CD4-positive, alpha-beta T cell treated with Interleukin-4 for 4 hours (primary cell): Measurements from ENCODE around the gene CKM.
"Not testable (repeated sequence)": the region's sequence is repeated elsewhere in the genome, so short reads cannot be mapped to it uniquely, and the experiment has no call there.

ENCODE experiments used
- DNase-seq: peaks from one replicate; pipeline ENCODE4 v3.0.0-alpha.2; 2020

CKM gene

DNA sequence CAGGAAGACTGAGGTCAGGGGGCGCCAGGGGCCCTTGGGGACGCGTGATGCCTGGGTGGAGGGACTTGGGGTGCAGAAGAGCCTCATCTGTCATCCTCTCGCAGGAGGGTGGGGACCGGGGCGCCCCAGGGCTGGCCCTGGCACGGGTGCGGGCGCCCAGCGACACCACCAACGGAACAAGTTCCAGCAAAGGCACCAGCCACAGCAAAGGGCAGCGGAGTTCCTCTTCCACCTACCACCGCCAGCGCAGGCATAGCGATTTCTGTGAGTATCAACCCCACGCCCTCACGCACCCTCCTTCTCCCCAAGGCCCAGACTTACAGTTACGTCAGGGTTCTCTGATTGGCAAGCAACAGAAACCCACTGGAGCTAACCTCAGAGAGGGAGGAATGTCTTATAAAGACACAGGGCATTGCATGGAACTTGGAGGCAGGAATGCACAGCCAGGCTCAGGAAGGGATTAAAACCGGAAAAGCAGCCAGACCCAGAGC is 42.2 kb downstream of the CKM start:
- DNase-seq = no peak

DNA sequence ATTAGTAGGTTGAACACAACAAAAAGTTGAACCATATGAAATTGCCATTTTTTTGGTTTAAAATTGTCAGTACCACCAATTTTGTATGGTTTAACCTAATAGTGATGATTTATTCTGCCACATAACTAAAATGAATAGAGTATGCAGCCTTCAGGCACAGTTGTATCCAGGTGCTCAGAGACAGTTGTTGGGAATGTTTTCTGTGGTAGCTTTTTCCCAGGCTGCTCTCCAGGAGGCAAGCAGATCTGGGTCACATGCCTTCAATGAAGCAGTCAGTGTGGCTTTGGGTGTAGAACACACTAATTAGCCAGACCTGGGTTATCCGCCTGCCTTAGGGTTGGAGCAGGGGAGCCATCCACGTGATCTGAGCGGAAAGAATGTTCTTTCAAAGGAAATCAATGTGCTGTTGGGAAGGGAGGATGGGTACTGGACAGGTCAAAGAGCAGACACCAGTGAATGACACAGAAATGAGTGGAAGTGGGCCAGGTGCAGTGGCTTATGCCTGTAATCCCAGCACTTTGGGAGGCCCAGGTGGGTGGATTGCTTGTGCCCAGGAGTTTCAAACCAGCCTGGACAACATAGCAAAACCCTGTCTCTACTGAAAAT is 43.0 kb downstream of the CKM start:
- DNase-seq = no peak

DNA sequence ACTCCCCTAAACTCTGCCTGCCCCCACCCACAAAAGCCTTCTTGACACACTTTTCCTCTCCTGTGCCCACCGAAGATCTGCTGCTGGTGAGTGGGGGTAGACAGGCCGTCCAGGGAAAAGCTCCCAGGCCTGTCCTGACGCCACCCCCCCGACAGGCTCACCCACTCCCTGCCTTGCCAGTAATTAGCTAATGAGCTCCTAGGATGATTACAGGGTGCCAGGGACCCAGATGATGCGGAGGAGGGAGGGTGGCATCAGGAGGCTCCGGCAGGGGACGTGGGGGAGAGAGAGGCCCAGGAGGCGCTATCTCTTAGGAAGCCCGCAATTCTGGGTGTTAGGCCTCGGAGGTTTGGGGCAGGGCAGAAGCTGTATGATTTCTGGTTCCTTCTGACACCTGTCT is 44.6 kb downstream of the CKM start:
- no peak for DNase-seq

DNA sequence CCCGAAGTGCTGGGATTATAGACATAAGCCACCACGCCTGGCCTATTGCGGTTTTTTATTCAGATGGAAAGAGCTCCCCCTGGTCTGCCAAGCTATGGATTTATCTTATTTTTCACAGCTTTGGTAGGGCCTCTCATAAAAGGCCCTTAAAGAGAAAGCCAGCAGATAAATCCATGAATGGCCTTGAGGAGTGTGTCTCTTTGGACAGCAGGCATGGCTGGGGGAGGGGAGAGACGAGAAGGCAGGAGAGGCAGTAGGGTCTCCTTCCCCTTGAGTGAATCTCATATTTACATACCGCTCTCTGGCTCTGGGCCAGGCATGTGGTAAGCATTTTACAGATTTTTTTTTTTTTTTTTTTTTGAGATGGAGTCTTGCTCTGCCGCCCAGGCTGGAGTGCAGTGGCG is 46.4 kb downstream of the CKM start:
- DNase-seq = no peak

DNA sequence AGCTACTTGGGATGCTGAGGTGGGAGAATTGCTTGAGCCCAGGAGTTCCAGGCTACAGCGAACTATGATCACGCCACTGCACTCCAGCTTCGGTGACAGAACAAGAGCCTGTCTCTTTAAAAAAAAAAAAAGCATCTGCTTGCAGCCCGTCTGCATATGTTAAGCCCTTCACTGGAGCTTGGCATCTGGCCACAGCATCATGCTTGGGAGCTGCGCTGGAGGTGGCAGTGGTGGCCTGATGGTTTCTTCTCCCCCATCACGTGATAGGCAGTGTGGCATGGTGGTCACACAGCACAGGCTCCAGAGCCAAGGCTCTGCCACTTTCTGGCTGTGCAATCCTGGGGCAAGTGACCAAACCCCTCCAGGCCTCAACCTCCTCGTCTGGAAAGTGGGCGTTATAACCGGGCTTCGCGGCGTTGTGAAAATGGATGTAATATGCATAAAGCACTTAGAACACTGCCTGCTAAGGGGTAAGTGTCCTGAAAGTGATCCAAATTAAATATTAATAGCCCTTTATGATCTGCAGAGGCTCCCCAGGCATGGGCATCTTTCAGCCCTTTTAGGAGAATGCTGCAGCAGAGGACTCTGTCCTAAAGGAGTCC is 47.2 kb downstream of the CKM start:
- DNase-seq = no peak

DNA sequence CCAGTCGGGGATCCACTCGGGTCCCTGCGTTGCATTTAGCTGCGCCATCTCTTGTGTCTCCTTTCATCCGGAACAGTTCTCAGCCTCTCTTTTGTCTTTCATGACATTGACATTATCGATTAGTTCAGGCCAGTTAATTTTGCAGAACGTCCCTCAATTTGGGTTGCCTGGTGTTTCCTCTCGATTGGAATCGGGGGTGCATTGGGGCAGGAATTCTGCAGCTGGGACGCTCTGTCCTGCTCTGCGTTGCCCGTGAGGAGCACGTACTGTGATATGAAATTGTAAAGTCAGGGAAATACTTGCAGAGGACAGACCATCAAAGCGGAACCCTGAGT is 49.2 kb downstream of the CKM start:
- DNase-seq = no peak

DNA sequence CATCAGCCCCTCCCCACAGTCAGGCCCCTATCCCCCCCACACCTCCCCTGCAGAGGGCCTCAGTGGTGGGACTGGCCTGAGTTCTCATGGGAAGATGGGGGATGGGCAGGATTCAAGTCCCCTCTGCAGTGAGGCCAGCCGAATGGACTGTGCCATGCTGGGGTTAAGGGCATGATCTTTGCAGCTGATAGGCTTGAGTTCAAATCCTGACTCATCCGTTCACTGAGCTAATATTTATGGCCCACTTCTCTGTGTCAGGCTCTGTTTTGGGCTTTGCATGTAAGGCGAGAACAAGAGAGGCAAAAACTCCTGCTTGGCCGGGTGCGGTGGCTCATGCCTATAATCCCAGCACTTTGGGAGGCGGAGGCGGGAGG is 51.0 kb downstream of the CKM start:
- DNase-seq = no peak

DNA sequence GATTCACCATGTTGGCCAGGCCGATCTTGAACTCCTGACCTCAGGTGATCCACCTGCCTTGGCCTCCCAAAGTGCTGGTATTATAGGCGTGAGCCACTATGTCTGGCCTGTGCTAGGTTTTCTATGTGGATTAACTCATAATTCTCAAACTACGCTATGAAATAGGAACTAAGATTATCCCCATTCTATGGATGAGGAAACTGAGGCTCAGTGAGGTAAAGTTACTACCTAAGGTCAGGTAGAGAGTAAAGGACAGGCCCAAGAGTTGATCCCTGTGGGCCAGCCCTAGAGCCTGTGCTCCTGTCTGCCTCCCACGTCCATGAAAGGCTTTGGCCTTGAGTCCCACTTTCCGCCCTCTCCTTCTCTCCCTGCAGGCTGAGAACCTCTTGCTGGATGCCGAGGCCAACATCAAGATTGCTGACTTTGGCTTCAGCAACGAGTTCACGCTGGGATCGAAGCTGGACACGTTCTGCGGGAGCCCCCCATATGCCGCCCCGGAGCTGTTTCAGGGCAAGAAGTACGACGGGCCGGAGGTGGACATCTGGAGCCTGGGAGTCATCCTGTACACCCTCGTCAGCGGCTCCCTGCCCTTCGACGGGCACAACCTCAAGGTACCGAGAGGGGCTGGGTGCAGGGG is 51.5 kb downstream of the CKM start:
- no peak for DNase-seq

DNA sequence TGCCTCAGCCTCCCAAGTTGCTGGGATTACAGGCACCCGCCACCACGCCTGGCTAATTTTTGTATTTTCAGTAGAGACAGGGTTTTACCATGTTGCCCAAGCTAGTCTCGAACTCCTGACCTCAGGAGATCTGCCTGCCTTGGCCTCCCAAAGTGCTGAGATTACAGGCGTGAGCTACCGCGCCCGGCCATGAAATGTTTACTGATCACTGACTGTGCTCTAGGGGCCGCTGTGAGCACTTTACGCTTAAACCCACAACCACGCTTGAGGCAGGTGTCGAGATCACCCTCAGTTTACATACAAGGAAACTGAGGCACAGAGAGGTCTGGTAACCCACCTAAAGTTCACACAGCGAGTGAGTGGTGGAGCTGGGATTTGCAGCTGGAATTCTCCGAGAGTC is 52.7 kb downstream of the CKM start:
- DNase-seq = not testable (repeated sequence)

DNA sequence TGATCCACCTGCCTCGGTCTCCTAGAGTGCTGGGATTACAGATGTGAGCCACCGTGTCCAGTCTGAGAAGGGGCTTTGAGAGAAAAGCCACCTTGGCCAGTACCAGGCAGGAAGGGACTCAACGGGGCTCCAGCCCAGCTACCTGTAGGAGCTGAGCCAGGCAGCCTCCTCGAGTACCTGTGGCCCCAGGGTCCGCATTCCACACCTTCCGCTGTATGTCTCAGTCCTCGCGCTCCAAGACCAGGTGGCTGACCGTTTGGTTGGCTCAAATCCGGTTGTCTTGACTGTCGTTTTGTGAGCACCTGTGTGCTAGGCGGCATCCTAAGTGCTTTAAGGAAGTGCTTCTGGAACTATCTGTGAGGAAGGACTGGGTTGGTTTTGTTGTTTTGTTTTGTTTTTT is 55.4 kb downstream of the CKM start:
- DNase-seq = no peak

DNA sequence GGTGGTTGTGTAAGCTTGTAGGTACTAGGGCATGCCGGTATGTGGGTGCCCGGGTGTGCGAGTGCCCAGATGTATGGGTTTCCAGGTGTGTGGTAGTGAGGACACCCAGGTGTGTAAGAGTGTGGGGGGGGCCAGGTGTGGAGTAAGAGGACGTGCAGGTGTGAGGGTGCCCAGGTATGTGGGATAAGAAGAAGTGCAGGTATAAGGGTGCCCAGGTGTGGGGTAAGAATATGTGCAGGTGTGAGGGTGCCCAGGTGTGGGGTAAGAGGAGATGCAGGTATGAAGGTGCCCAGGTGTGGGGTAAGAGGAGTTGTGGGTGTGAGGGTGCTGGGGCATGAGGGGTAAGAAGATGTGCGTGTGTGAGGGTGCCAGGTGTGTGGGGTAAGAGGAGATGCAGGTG is 57.3 kb downstream of the CKM start:
- DNase-seq = no peak

DNA sequence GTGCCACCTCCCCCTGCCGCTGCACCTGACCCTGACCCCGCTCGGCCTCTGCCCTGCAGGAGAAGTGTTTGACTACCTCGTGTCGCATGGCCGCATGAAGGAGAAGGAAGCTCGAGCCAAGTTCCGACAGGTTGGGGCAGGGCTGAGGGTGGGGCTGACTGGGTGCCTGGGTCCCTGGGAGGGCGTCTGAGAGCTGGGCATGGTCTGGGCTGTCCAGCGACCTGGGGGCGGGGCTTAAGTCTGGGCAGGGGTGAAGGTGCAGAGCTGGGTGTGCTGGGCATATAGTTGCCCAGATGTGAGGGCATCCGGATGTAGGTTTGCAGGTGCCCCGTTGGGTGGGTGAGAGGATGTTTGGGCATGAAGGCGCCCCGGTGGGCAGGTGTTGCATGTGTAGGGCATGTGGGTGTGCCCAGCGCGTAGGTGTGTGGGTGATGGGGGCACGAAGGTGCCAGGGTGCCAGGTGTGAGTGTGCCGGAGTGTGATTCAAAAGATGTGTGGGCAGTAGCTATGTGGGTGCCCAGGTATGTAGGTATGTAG is 57.8 kb downstream of the CKM start:
- no peak for DNase-seq

DNA sequence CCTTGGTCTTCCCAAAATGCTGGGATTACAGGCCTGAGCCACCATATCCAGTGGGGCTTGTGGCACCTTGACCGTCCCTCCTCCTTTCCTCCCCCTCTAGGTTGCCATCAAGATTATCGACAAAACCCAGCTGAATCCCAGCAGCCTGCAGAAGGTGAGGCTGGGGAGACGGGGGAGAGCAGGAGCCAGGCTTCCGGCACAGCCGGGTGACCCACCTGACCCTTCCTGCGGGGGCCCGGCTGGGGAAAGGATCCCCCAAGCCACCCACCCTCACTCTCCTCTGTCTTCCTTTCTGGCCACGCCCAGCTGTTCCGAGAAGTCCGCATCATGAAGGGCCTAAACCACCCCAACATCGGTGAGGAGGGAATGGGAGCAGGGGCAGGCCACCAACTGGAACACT is 59.7 kb downstream of the CKM start:
- no peak for DNase-seq

DNA sequence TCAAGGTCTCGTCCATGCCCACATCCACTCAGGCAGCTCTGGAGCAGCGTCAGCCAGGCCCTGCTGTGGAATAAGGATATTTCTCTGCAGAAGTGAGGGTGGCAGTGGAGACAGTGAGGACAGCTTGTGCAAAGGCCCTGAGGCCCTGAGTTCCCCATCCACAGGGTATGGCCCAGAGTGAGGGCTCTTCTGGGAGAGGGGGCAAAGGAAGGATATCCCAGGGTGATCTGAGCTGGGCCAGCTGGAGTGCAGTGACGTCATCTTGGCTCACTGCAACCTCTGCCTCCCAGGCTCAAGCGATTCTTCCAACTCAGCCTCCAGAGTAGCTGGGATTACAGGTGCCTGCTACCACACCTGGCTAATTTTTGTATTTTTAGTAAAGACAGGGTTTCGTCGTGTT is 60.1 kb downstream of the CKM start:
- DNase-seq = no peak

DNA sequence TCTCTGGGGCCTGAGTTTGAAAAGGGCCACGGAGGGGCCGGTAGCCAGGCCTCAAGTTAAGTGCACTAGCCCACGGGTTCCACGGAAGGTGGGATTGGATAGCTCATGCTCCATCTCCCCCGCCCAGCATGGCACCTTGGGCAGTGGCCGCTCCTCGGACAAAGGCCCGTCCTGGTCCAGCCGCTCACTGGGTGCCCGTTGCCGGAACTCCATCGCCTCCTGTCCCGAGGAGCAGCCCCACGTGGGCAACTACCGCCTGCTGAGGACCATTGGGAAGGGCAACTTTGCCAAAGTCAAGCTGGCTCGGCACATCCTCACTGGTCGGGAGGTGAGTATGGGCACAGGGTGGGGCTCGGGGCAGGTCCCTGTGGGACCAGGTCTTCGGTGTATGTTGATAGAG is 63.8 kb downstream of the CKM start:
- no peak for DNase-seq

DNA sequence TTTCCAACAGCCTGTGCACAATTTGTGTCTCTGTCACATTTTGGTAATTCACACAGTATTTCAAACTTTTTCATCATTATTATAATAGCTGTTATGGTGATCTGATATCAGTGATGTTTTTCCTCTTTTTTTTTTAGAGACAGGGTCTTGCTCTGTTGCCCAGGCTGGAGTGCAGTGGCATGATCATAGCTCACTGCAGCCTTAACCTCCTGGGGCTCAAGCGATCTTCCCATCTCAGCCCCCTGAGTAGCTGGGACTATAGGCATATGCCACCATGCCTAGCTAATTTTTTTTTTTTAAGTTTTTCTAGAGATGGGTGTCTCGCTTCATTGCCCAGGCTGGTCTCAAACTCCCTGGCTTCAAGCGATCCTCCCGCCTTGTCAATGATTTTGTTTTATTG is 65.8 kb downstream of the CKM start:
- DNase-seq = no peak
